ENCODE measurements around the gene BPHL.

Gene BPHL

DNA sequence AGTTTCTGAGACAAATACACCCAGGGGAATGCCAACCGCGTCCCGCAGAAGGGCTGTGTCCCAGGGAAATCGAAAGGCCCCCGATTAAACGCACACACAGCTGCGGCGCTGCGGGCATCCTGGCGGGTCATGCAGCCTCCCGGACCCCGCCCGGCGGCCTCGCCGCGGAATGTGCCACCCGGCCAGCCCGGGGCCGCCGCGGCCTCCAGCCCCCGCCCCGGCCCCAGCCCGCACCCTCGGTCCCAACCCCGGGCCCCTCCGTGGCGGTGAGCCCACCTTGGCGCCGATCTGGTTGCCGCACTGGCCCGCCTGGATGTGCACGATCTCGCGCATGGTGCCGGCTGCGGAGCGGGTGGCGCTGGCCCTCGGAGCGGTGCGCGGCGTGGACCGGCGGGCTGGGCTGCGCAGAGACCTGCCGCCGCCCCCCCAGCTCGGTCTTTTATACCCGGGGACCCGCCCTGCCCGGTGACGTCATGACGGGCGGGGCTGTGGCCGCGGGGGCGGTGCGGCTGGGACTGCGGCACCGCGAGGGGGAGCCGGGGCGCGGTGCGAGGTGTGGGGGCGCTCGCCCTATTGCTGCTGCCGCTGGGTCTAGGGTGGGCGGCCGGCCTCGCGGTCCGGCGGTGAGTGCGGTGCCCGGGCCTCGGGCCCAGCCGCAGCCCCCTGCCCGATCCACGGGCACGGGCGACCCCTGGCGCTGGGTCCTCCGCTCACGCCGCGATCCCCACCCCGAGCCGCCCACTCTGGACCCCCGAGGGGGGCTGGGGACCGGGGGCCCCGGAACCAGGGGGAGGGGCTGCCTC is 38.8 kb downstream of the BPHL start, which contains the start of gene TUBB2A:
Gene TUBB2A, minus strand, starts transcription at position 414 of the 803 bp plus-strand sequence. Its CDS starts 81 bp downstream, at position 333.
- Histone ChIP-seq H3K36me3 (ENCODE audit: insufficient read depth, insufficient read length, low read length) (peaks cover 34% of the 10 kb centered on the region), H3K4me1 (ENCODE audit: insufficient read depth, insufficient read length) (no peaks in the 10 kb centered on the region), H3K9ac (ENCODE audit: insufficient read length, low read depth) (peak within 1 kb of the TSS; percentile 80), H3K9me3 (ENCODE audit: insufficient read depth, low read length) (no peaks in the 10 kb centered on the region), H3K4me3 (ENCODE audit: insufficient read length, low read depth) (peak within 1 kb of the TSS; percentile 83), H3K27me3 (ENCODE audit: insufficient read depth, insufficient read length) (no peaks in the 10 kb centered on the region)
- DNase-seq (ENCODE audit: low read depth, low spot score) = peak; percentile 40
- TF ChIP-seq YY1 (IDR thresholded peaks at IDR 0.05; ENCODE audit: insufficient read depth, insufficient read length) = no peak
- no peak for TF ChIP-seq ZNF274 (IDR thresholded peaks at IDR 0.05; ENCODE audit: low read depth, low read length)
- no peak for TF ChIP-seq SUZ12 (IDR thresholded peaks at IDR 0.05; ENCODE audit: extremely low read depth, insufficient read depth, insufficient read length)

GRCh38 chr6:3159805-3160781 is 41.6 kb downstream of the BPHL start:
- H3K9me3 ChIP-seq (ENCODE audit: insufficient read depth, low read length) = peaks cover 9% of the 10 kb centered on the region; the same call in 1 of the 2 replicates
- H3K9ac ChIP-seq (ENCODE audit: insufficient read length, low read depth) = peak overlapping the region; percentile 72
- H3K4me3 ChIP-seq (ENCODE audit: insufficient read length, low read depth) = peak overlapping the region; percentile 0
- no peaks in the 10 kb centered on the region for H3K27me3 ChIP-seq (ENCODE audit: insufficient read depth, insufficient read length)
- DNase-seq (ENCODE audit: low read depth, low spot score) = no peak
- peaks cover 13% of the 10 kb centered on the region for H3K36me3 ChIP-seq (ENCODE audit: insufficient read depth, insufficient read length, low read length)
- no peak for TF ChIP-seq YY1 (IDR thresholded peaks at IDR 0.05; ENCODE audit: insufficient read depth, insufficient read length)
- no peak for TF ChIP-seq ZNF274 (IDR thresholded peaks at IDR 0.05; ENCODE audit: low read depth, low read length)
- no peak for TF ChIP-seq SUZ12 (IDR thresholded peaks at IDR 0.05; ENCODE audit: extremely low read depth, insufficient read depth, insufficient read length)
- no peaks in the 10 kb centered on the region for H3K4me1 ChIP-seq (ENCODE audit: insufficient read depth, insufficient read length)

DNA sequence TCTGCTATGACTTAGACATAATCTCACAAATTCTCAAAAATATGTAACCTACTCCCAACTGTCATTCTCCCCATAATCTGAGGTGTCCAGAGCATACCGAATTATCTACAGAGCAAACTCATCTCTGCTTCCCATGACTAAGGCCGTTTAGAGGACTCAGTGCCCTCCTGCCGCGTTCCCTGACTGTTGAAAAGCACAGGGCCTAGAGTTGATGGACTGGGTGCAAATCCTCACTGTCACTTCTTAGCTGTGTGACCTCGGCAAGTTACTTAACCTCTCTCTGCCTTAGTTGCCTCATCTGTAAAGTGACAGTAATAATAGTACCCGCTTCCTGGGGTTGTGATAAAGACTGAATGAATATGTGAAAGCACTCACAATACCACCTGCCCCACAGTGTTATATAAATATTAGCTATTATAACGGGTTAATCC is 43.6 kb downstream of the BPHL start:
- Histone ChIP-seq H3K36me3 (ENCODE audit: insufficient read depth, insufficient read length, low read length) (peaks cover 3% of the 10 kb centered on the region), H3K9ac (ENCODE audit: insufficient read length, low read depth) (peak overlapping the region; percentile 99), H3K4me3 (ENCODE audit: insufficient read length, low read depth) (peak overlapping the region; percentile 88), H3K27me3 (ENCODE audit: insufficient read depth, insufficient read length) (no peaks in the 10 kb centered on the region), H3K4me1 (ENCODE audit: insufficient read depth, insufficient read length) (peaks cover 4% of the 10 kb centered on the region), H3K9me3 (ENCODE audit: insufficient read depth, low read length) (peaks cover 10% of the 10 kb centered on the region; the same call in 1 of the 2 replicates)
- DNase-seq (ENCODE audit: low read depth, low spot score) = no peak
- TF ChIP-seq SUZ12 (IDR thresholded peaks at IDR 0.05; ENCODE audit: extremely low read depth, insufficient read depth, insufficient read length) (no peak), ZNF274 (IDR thresholded peaks at IDR 0.05; ENCODE audit: low read depth, low read length) (no peak), YY1 (IDR thresholded peaks at IDR 0.05; ENCODE audit: insufficient read depth, insufficient read length) (no peak)

DNA sequence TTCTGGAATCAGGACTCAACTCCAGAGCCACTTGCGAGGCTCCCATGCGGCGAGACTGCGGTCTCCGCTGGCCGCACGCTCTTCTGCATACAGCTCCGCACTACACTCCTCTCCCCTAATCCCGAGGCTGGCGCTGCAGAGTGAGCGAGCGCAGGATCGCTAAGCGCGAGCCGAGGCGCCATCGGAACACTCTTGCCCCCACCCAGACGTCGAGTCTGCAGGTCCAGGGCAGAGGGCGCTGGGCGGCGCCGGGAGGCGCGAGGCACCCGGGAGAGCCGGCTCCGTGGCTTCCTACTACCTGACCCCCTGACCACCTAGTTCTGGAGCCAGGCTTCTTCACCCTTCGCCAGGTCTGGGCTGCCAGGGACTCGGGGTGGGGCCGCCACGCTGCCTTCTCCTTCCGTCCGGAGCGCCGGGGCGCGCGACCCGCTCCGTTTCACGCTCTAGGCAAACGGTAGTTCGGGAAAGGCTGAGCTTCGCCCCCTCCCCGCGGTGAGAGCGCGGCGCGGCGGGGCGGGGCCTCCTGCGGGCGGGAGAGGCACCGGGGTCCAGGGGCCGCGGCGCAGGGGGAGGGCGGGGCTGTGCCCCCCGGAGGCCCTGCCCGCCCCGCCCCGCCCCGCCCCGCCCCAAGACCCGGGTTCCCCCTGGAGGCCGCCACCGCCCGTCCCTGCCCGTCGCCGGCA is 44.2 kb downstream of the BPHL start:
- peaks cover 10% of the 10 kb centered on the region; the same call in 1 of the 2 replicates for H3K9me3 ChIP-seq (ENCODE audit: insufficient read depth, low read length)
- TF ChIP-seq ZNF274 (IDR thresholded peaks at IDR 0.05; ENCODE audit: low read depth, low read length) = no peak
- no peak for TF ChIP-seq SUZ12 (IDR thresholded peaks at IDR 0.05; ENCODE audit: extremely low read depth, insufficient read depth, insufficient read length)
- no peak for TF ChIP-seq YY1 (IDR thresholded peaks at IDR 0.05; ENCODE audit: insufficient read depth, insufficient read length)
- H3K36me3 ChIP-seq (ENCODE audit: insufficient read depth, insufficient read length, low read length) = peaks cover 3% of the 10 kb centered on the region
- peak; percentile 62 for DNase-seq (ENCODE audit: low read depth, low spot score)
- H3K27me3 ChIP-seq (ENCODE audit: insufficient read depth, insufficient read length) = no peaks in the 10 kb centered on the region
- peaks cover 4% of the 10 kb centered on the region for H3K4me1 ChIP-seq (ENCODE audit: insufficient read depth, insufficient read length)
- peak overlapping the region; percentile 99 for H3K9ac ChIP-seq (ENCODE audit: insufficient read length, low read depth)
- H3K4me3 ChIP-seq (ENCODE audit: insufficient read length, low read depth) = peak overlapping the region; percentile 88

GRCh38 chr6:3163248-3163594 is 44.7 kb downstream of the BPHL start:
- TF ChIP-seq YY1 (IDR thresholded peaks at IDR 0.05; ENCODE audit: insufficient read depth, insufficient read length) = no peak
- no peak for TF ChIP-seq SUZ12 (IDR thresholded peaks at IDR 0.05; ENCODE audit: extremely low read depth, insufficient read depth, insufficient read length)
- TF ChIP-seq ZNF274 (IDR thresholded peaks at IDR 0.05; ENCODE audit: low read depth, low read length) = no peak
- DNase-seq (ENCODE audit: low read depth, low spot score) = no peak
- peak overlapping the region; percentile 68 for H3K9ac ChIP-seq (ENCODE audit: insufficient read length, low read depth)

DNA sequence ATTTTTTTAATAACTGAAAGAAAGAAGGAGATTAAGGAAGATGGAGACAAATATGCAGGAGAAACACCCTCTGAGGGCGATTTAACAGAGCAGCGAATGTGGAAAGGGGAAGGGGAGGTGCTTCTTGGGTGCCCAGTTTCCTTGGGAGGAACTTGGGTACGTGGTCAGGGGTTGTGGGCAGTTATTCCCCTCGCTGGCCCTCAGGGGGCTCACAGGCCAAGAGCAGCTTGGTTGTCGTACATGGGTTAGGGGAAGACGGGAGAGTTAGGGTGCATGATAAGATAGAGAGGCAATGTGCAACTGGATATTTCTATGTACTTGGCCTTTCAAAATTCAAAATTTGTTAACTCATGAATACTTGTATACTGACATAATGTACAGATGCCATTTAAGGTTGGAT is 45.9 kb downstream of the BPHL start:
- TF ChIP-seq SUZ12 (IDR thresholded peaks at IDR 0.05; ENCODE audit: extremely low read depth, insufficient read depth, insufficient read length) = no peak
- no peak for TF ChIP-seq ZNF274 (IDR thresholded peaks at IDR 0.05; ENCODE audit: low read depth, low read length)
- no peak for TF ChIP-seq YY1 (IDR thresholded peaks at IDR 0.05; ENCODE audit: insufficient read depth, insufficient read length)
- H3K27me3 ChIP-seq (ENCODE audit: insufficient read depth, insufficient read length) = no peaks in the 10 kb centered on the region
- no peak overlapping the region for H3K4me3 ChIP-seq (ENCODE audit: insufficient read length, low read depth)
- no peak for DNase-seq (ENCODE audit: low read depth, low spot score)
- H3K36me3 ChIP-seq (ENCODE audit: insufficient read depth, insufficient read length, low read length) = peaks cover 3% of the 10 kb centered on the region
- peak overlapping the region; percentile 38 for H3K9ac ChIP-seq (ENCODE audit: insufficient read length, low read depth)
- H3K9me3 ChIP-seq (ENCODE audit: insufficient read depth, low read length) = peaks cover 19% of the 10 kb centered on the region; the same call in 1 of the 2 replicates
- H3K4me1 ChIP-seq (ENCODE audit: insufficient read depth, insufficient read length) = peaks cover 4% of the 10 kb centered on the region

More at GRCh38 chr6:3163248-3163594, 44.7 kb downstream of the BPHL start:
- H3K4me1 ChIP-seq (ENCODE audit: insufficient read depth, insufficient read length) = peaks cover 4% of the 10 kb centered on the region
- peak overlapping the region; percentile 28 for H3K4me3 ChIP-seq (ENCODE audit: insufficient read length, low read depth)
- H3K36me3 ChIP-seq (ENCODE audit: insufficient read depth, insufficient read length, low read length) = peaks cover 3% of the 10 kb centered on the region
- H3K27me3 ChIP-seq (ENCODE audit: insufficient read depth, insufficient read length) = no peaks in the 10 kb centered on the region
- H3K9me3 ChIP-seq (ENCODE audit: insufficient read depth, low read length) = peaks cover 12% of the 10 kb centered on the region; the same call in 1 of the 2 replicates
